ENCODE data around the gene ADGRL3. TPM values are rescaled to one million over a fixed set of nuclear protein-coding genes. Genes with fewer than 3 reads are reported as not detected.

ADGRL3 gene
- total and polyA plus RNA-seq, 7 donors, result under 0.01 to 11.9 (median 5.4) TPM

DNA sequence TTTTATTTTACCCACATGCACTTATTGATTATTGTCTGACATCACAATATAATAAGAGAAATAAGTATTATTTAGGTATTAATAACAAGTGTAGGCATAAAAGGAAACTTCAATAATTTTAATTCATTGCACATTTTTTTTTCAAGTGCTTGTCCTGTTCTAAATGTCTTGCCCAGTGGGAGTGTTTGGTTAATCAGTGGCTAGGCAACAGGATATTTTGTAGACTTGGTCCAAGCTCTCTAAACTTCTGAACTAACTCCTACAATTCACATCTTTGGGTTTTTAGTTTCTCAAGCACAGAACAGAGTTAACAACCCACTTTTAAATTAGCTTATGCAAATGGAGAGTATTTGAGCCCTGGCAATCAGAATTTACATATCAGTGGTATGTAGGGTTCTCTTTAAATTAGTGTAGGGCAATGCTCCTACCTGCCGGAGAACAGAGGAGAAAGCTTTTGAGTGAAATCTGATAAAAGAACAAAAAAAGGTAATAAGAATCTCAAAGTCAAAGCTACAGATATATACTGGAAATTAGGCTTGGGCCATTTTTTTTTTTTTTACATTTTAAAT is 353.5 kb downstream of the ADGRL3 start:
- H3K4me3 ChIP-seq, result no peak overlapping the region
- intact Hi-C loops (cut with DNase I), result no loop called here
- no peaks in the 10 kb centered on the region for H3K4me1 ChIP-seq
- no peak for DNase-seq
- TF ChIP-seq, protein P1, sequence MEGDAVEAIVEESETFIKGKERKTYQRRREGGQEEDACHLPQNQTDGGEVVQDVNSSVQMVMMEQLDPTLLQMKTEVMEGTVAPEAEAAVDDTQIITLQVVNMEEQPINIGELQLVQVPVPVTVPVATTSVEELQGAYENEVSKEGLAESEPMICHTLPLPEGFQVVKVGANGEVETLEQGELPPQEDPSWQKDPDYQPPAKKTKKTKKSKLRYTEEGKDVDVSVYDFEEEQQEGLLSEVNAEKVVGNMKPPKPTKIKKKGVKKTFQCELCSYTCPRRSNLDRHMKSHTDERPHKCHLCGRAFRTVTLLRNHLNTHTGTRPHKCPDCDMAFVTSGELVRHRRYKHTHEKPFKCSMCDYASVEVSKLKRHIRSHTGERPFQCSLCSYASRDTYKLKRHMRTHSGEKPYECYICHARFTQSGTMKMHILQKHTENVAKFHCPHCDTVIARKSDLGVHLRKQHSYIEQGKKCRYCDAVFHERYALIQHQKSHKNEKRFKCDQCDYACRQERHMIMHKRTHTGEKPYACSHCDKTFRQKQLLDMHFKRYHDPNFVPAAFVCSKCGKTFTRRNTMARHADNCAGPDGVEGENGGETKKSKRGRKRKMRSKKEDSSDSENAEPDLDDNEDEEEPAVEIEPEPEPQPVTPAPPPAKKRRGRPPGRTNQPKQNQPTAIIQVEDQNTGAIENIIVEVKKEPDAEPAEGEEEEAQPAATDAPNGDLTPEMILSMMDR (IDR thresholded peaks at IDR 0.05), result no peak
- TF ChIP-seq POLR2AphosphoS5 (IDR thresholded peaks at IDR 0.05) (no peak), POLR2A (IDR thresholded peaks at IDR 0.05) (no peak), EP300 (IDR thresholded peaks at IDR 0.05) (no peak)
- H3K9me3 ChIP-seq, result no peaks in the 10 kb centered on the region
- no peaks in the 10 kb centered on the region for H3K27me3 ChIP-seq
- no peak overlapping the region for H3K27ac ChIP-seq
- WGBS, 2 donors, result 85 to 93% methylated on average over 1 of the region's 1 CpG
- H3K36me3 ChIP-seq, result no peaks in the 10 kb centered on the region

DNA sequence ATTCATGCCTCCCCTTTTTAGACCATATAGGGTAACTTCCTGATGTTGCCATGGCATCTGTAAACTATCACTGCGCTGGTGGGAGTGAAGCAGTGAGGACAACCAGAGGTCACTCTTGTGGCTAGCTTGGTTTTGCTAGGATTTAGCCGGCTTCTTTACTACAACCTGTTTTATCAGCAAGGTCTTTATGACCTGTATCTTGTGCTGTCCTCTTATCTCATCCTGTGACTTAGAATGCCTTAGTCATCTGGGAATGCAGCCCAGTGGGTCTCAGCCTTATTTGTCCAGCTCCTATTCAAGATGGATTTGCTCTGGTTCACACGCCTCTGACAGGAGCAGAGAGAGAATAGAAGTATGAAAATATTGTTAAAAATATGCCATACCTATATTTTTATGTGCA is 355.7 kb downstream of the ADGRL3 start:
- Histone ChIP-seq H3K27me3 (no peaks in the 10 kb centered on the region), H3K4me3 (no peak overlapping the region), H3K36me3 (no peaks in the 10 kb centered on the region), H3K27ac (no peak overlapping the region), H3K4me1 (no peaks in the 10 kb centered on the region), H3K9me3 (no peaks in the 10 kb centered on the region)
- 18 to 61% methylated on average over 3 of the region's 3 CpGs for WGBS, 2 donors
- intact Hi-C loops (cut with DNase I), result no loop called here
- no peak for DNase-seq
- TF ChIP-seq, protein P1 (IDR thresholded peaks at IDR 0.05), result no peak
- TF ChIP-seq POLR2AphosphoS5 (IDR thresholded peaks at IDR 0.05), result no peak
- TF ChIP-seq POLR2A (IDR thresholded peaks at IDR 0.05), result no peak
- no peak for TF ChIP-seq EP300 (IDR thresholded peaks at IDR 0.05)

DNA sequence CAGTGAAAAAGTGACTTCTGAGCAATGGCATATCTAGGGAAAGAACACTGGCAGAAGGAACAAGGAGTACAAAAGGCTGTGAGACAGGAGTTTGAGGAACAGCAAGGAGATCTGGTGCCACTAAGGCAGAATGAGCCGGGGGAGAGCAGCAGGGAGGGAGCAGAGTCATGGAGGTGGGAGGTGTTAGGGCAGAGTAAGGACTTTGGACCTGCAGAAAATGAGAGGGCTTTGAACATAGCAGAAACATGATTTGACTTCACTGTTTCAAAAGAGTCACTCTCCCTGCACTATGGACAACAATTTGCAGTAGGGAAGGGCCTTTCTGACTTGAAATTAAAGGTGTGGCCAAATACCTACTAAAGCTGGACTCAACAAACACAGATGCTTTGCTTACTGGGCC is 356.2 kb downstream of the ADGRL3 start:
- TF ChIP-seq, protein P1 (IDR thresholded peaks at IDR 0.05), result no peak
- TF ChIP-seq POLR2A (IDR thresholded peaks at IDR 0.05) (no peak), POLR2AphosphoS5 (IDR thresholded peaks at IDR 0.05) (no peak)
- H3K9me3 ChIP-seq, result no peaks in the 10 kb centered on the region
- intact Hi-C loops (cut with DNase I), result no loop called here
- no peaks in the 10 kb centered on the region for H3K4me1 ChIP-seq
- no peak overlapping the region for H3K27ac ChIP-seq
- H3K36me3 ChIP-seq, result no peaks in the 10 kb centered on the region
- 18 to 72% methylated on average over 1 of the region's 1 CpG for WGBS, 2 donors
- no peak overlapping the region for H3K4me3 ChIP-seq
- H3K27me3 ChIP-seq, result no peaks in the 10 kb centered on the region
- no peak for DNase-seq

DNA sequence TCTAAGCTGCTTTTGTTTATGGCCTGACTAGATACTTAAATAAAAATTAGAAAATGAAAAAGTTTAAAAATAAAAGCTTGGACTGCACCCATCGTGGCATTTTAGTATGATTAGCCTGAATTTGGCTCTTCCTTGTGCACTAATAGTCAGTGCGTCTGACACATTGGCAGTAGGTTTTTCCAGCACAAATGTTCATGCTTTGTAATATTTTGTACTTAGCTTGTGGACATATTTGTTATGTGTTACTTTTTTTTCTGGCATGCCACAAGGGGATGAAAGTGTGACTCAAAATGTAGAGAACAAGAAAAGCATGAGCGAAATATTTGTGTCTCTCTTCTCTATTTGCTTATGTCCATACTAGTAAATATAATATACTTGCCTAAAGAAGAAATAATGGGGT is 359.3 kb downstream of the ADGRL3 start:
- intact Hi-C loops (cut with DNase I), result no loop called here
- Histone ChIP-seq H3K4me1 (no peaks in the 10 kb centered on the region), H3K27me3 (no peaks in the 10 kb centered on the region), H3K36me3 (no peaks in the 10 kb centered on the region), H3K9me3 (no peaks in the 10 kb centered on the region), H3K4me3 (no peak overlapping the region), H3K27ac (no peak overlapping the region)
- TF ChIP-seq POLR2AphosphoS5 (IDR thresholded peaks at IDR 0.05), result no peak
- TF ChIP-seq POLR2A (IDR thresholded peaks at IDR 0.05), result no peak
- TF ChIP-seq, protein P1 (IDR thresholded peaks at IDR 0.05), result no peak
- DNase-seq, result no peak
- 81 to 93% methylated on average over 3 of the region's 3 CpGs for WGBS, 2 donors

DNA sequence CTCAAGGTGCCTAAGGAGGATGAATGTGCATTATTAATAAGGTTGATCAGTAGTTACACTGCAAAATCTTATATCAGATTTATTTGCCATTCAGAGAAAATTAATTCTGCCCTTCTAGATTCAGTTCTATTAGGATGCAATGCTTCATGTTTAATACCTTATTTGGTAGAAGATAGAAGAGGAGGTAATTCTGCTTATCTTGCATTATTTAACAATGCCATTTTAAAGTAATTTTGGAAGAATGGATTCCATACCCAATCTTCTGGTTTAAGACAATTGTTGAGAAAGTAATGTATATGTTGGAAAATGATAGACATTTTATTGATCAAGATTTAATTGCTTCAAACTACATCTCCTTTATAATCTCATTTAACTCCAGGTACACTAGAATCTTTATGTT is 360.9 kb downstream of the ADGRL3 start:
- Histone ChIP-seq H3K36me3 (no peaks in the 10 kb centered on the region), H3K4me1 (no peaks in the 10 kb centered on the region), H3K9me3 (no peaks in the 10 kb centered on the region), H3K27me3 (no peaks in the 10 kb centered on the region), H3K27ac (no peak overlapping the region), H3K4me3 (no peak overlapping the region)
- no peak for DNase-seq
- intact Hi-C loops (cut with DNase I), result no loop called here
- TF ChIP-seq EP300 (IDR thresholded peaks at IDR 0.05), result no peak
- TF ChIP-seq POLR2A (IDR thresholded peaks at IDR 0.05), result no peak
- TF ChIP-seq, protein P1 (IDR thresholded peaks at IDR 0.05), result no peak
- no peak for TF ChIP-seq POLR2AphosphoS5 (IDR thresholded peaks at IDR 0.05)
